HG03469 (cell line): Measurements from ENCODE around the gene ITGB2.
"Not testable (repeated sequence)": the region's sequence is repeated elsewhere in the genome, so short reads cannot be mapped to it uniquely, and the experiment has no call there.

Experiments used
- ATAC-seq: cut with Tn5 transposase; IDR thresholded peaks from one replicate; pipeline ENCODE4 v1.9.1; 2021; ENCODE audit warnings: mild to moderate bottlenecking, moderate library complexity, moderate number of reproducible peaks; ENCODE audit not compliant: unreplicated experiment

The ITGB2 gene

DNA sequence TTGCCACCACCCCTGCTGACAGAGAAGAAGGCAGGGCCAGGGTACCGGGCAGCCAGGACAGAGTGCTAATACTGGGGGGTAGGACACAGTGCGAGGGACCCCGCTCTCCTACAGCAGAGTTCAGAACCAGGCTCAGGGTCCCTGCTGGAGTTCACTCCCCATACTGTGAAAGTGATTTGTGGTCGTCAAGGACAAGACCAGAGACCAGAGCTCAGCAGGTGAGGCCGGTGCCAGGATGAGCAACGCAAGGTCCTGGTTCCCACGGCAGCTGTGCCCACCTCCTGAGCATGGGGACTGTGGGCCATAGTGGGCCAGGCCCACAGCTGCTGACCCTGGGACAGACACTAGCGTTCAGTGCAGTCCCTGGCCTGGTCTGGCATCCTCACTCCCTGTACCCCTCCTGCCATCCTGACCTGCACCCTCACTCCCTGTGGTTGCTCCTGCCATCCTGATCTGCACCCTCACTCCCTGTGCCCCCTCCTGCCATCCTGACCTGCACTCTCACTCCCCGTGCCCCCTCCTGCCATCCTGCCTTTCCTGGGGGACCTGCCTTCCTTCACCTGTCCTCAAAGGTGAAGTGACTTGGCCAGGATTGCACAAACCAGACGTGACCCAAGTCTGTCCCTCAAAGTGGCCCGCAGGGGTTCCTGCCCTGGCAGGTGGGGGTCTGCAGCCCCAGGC, 33.4 kb downstream of the ITGB2 start:
- ATAC-seq, result no peak

DNA sequence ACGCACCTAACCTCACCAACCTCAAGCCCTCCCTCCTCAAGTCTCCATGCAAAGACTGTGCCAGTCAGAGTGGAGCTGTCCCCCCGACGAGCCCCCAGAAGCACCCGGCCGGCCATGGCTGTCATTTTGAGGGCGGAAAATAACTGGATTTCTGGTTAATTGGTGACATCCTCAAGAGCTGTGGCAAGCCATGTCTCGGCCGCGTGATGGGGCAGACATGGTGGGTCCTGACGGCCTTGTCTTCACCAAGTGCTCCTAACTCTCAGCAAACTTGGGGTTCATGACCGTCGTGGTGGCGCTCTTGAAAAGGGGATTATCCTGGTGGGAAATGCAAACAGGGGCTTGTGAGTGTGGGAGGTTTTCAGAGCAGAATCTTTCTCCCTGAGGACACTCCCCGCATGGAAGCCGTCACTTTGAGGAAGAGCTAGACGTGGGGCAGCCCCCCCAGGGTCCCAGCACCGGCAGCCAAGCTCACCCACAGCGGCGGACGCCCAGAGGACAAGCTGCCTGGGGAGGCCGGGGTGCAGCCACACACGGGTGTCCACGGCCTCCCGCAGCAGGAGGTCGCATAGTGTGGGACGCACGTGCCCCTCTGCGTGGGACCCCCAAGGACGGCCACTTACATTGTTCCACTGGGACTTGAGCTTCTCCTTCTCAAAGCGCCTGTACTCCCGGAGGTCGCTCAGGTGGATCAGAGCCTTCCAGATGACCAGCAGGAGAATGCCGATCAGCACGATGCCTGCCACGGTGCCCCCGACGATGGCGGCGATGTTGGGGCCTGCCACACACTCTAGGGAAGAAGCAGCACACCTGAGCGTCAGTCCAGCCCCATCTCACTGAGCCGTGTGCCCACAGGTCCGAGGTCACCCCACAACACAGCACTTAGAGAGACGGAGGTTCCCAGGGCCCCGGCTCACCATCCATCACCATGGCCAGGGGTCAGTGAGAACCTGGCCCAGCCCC, 34.3 kb downstream of the ITGB2 start:
- no peak for ATAC-seq

GRCh38 chr21:44885615-44886014, 35.1 kb downstream of the ITGB2 start:
- no peak for ATAC-seq

GRCh38 chr21:44884097-44884496, 36.6 kb downstream of the ITGB2 start:
- ATAC-seq, result no peak

DNA sequence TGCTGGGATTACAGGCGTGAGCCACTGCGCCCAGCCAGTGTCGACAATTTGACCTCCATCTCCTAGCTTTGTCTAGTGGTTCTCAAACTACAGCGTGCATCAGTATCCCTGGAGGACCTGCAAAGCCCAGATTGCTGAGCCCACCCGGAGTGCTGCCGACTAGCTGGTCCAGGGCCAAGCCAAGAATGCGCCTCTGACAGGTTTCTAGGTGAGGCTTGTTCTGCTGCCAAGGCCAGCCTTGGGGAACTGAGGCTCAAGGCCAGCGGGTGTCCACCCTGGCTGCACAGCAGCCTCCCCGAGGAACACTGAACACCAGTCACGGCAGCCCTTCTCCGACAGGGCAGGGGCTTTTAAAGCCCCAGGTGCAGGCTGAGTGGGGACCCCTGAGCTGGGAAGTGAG, 37.4 kb downstream of the ITGB2 start:
- no peak for ATAC-seq

GRCh38 chr21:44881198-44881872, 39.4 kb downstream of the ITGB2 start:
- ATAC-seq, result no peak

GRCh38 chr21:44880405-44881197, 40.1 kb downstream of the ITGB2 start:
- no peak for ATAC-seq

GRCh38 chr21:44879238-44879637, 41.5 kb downstream of the ITGB2 start:
- not testable (repeated sequence) for ATAC-seq

DNA sequence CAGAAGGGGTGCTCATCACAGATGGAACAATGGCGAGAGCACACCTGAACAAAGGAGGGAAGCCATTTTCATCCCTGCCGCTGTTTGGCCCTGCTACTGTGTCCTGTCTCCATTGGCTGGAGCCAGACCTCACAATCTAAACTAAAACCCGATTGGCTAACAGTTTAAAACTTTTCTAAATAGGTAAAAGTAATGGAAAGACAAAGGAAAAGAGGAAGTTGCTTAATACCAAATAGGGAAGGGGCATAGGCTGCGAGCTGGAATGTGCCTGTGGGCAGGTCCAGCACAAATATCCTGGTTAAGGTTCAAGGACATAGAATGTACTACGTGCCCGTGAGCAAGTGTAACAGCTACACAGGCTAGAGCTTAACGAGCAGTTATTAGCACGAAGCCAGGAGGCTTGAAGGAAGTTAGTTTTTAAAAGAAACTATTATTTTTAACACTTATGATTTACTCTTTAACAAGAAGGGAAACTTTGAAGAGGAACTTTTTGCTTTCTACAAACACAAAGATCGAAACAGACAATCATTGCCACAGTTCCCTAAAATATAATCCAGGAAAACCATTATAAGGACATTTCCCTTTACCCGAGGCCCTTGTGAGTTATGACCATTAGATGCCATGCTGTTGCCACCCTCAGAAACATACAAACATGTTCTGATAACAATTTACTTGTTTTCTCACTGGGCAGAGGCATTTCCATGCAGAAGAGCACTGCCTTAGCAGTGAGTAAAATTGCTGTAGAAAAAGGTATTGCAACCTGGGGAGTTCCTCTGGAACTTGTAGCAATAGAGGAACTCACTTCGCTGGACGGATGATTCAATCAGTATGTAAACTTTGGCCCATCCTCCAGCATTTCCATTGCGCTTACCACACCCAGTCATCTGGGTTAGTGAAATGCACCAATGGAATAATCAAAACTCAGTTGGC, 42.4 kb downstream of the ITGB2 start:
- no peak for ATAC-seq

DNA sequence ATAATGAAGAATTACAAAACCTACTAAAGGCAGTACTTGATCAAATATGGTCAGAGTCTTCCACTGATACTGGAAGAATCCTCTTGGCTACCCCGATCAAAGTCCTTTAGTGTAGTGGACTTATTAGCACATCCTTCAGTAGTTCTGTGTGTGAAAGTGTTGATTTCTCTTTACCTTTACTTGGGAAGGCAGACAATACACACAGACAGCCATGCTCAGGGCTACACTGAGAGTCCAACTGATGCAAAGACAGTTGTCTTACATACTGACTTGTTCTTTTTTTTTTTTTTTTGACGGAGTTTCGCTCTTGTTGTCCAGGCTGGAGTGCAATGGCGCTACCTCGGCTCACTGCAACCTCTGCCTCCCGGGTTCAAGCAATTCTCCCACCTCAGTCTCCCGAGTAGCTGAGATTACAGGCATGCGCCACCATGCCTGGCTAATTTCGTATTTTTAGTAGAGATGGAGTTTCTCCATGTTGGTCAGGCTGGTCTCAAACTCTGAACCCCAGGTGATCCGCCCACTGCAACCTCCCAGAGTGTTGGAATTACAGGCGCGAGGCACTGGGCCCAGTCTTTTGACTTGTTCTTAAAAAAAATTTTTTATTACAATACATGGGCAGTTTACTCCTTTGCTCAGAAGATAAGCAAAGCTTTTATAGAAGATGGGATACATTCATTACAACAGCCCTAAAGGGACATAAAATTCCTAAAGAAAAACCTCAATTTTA, 43.7 kb downstream of the ITGB2 start:
- ATAC-seq, result no peak

DNA sequence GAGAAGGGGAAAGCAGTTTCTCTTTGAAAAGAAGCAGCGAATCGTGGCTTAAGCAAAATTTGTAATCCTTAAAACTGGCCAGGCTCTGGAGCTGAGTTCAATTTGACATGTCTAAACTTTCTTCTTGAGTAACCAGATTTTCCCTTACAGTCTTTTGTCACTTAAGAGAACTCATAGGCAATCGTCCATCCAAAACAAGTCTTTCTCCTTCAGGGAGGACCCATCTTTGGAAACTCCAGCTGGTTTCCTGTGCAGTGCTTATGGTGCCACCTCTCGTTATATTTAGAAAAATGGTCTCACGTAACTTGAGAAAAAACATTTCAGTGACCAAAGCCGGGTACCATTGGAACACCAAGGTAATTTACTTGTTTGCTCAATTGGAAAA, 45.4 kb downstream of the ITGB2 start:
- ATAC-seq, result no peak

DNA sequence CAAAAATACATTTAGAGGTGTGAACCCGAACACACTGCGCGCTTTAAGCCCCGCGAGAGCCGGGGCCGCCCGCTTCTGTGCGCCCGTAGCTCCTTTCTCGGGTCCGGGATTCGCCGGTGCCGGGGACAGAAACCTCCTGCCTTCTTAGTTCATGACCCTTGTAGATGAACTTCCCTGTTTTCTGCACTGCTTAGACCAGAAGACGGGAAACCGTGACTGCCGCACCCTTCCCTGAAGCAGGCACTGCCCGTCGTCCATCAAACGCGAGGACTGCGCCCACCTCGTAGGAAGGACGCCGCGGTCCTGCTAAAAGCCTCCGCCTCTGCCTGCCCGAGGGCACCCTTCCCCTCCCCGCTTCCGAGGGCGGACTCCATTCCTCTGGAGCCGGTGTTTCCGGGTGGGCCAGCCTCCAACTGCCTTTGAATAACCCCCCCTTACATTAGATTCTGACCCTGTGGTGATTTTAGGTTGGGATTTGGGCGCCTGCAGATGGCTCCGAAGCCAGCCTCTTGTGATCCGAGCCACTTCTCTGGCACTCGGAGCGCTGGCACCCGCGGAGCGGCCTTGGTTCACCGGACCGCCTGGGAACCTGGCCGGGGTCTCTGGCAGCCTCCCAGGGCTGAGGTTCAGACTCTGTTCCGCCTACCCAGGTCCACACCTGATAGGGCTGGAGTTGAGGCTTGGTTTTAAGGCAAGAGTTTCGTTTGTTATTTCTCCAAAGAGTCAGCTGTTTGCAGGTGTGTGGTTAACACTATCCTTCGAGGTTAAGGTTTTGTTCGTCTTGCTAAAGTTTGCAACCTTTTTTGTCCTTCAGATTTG, 46.0 kb downstream of the ITGB2 start:
- no peak for ATAC-seq

DNA sequence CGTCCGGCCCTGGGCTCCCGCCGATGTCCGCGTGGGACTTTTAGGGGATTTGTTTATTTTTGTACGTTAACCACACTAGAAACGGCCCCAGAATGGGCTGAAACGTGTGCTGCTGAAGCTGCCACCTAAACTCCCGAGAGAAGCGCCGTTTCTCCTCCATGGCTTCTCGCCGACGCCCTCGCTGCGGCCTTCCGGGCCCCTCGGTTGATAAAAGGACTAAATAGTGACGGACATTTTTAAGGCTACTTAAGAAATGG, 46.5 kb downstream of the ITGB2 start:
- ATAC-seq, result no peak

GRCh38 chr21:44873356-44874239, 47.1 kb downstream of the ITGB2 start, which contains the start of gene PTTG1IP:
PTTG1IP (minus strand) TSS chr21:44873690; CDS start chr21:44873616, 74 bp downstream.
- ATAC-seq, result peak; percentile 65

DNA sequence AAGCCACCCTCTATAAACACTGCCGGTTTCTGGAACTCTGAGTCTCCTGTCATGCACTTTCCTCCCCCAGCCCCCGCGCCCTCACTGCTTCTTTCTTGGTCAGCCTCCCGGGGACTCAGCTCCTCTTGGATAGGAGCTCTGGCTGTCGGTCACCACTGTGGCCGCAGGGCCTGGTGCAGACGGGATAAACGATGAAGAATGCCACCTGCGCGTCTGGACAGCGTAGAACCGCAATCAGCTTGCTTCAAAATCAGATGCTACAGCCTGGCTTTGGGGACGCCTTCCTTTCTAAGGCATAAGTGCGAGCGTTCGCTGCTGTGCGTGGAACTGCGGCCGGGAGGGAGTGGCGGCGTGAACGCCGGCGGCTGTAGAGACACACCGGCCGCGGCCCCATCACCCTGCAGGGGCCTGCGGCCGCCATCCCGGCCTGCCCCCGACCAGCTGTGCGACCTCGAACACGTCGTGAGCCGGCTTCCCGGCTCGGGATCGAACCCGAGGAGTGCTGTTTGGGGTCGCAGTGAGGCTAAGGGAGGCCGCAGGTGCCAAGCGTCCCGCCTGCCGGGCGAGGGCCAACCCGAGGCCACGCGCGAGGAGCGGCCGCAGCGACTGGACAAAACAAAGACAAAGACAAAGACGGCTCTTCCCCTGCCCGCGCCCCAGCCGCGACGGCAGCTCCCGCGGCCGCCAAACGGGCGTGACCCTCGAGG, 47.9 kb downstream of the ITGB2 start:
- no peak for ATAC-seq

DNA sequence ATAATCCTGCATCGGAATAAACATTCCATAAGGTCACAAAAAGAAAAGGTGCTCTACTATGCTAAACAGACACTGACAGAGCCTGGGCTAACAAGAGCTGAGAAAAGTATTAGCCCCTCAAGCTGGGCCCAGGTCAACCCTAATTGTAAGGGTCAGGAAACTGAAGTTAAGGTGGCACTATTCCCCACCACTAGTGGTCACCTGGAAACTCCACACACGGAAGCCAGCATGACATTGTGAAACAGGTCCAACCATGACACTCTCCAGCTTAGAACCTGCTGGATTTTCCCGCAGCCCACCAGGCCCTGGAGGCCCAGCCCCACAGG, 48.4 kb downstream of the ITGB2 start:
- ATAC-seq, result no peak
